Measurements from ENCODE around the gene AKAP8. TPM values are rescaled to one million over a fixed set of nuclear protein-coding genes. Genes with fewer than 3 reads are reported as not detected.

Gene AKAP8
- total and polyA plus RNA-seq, 10 donors = 13.9 to 51.3 (median 30.6) TPM

GRCh38 chr19:15374796-15375440 lies 4.7 kb downstream of the AKAP8 start:
- Histone ChIP-seq H3K9me3 (no peaks in the 10 kb centered on the region), H3K4me3 (peak overlapping the region in 1 of 8 donors; percentile 26), H3K27ac (peak overlapping the region in 7 of 8 donors; percentile 32 to 76 (median 66)), H3K36me3 (peaks cover 2 to 60% (median 42%) of the 10 kb centered on the region in 6 donors), H3K27me3 (replicated peaks in 1 of 7) (no peaks in the 10 kb centered on the region), H3K4me1 (peaks cover 36 to 71% (median 53%) of the 10 kb centered on the region in 6 donors)
- TF ChIP-seq, protein P1, sequence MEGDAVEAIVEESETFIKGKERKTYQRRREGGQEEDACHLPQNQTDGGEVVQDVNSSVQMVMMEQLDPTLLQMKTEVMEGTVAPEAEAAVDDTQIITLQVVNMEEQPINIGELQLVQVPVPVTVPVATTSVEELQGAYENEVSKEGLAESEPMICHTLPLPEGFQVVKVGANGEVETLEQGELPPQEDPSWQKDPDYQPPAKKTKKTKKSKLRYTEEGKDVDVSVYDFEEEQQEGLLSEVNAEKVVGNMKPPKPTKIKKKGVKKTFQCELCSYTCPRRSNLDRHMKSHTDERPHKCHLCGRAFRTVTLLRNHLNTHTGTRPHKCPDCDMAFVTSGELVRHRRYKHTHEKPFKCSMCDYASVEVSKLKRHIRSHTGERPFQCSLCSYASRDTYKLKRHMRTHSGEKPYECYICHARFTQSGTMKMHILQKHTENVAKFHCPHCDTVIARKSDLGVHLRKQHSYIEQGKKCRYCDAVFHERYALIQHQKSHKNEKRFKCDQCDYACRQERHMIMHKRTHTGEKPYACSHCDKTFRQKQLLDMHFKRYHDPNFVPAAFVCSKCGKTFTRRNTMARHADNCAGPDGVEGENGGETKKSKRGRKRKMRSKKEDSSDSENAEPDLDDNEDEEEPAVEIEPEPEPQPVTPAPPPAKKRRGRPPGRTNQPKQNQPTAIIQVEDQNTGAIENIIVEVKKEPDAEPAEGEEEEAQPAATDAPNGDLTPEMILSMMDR (IDR thresholded peaks at IDR 0.05 in 8 of 11, conservative IDR thresholded peaks at IDR 0.05 in 3 of 11) = no peak
- TF ChIP-seq POLR2AphosphoS5 (IDR thresholded peaks at IDR 0.05) = peak; percentile 84 to 93 (median 86)
- intact Hi-C loops (cut with DNase I; ENCODE audit: low total_unique reads) = loop anchor here (10.0 kb wide), 1 partner anchor 110 kb away; no protein-coding TSS in a partner anchor
- DNase-seq = peak; percentile 85
- WGBS, 5 donors = 56 to 75% (median 66%) methylated on average over 21 to 24 of the region's 24 CpGs

GRCh38 chr19:15374105-15374651 lies 5.4 kb downstream of the AKAP8 start:
- intact Hi-C loops (cut with DNase I; ENCODE audit: low total_unique reads) = loop anchor here (10.0 kb wide), 1 partner anchor 109 kb away; no protein-coding TSS in a partner anchor
- peaks cover 36 to 71% (median 53%) of the 10 kb centered on the region in 6 donors for H3K4me1 ChIP-seq
- DNase-seq = peak; percentile 70
- H3K36me3 ChIP-seq = peaks cover 3 to 67% (median 49%) of the 10 kb centered on the region in 6 donors
- H3K27me3 ChIP-seq (replicated peaks in 1 of 7) = no peaks in the 10 kb centered on the region
- WGBS, 5 donors = 49 to 88% (median 79%) methylated on average over 15 to 21 of the region's 21 CpGs
- H3K27ac ChIP-seq = peak overlapping the region in 6 of 8 donors; percentile 32 to 76 (median 68)
- TF ChIP-seq, protein P1 (IDR thresholded peaks at IDR 0.05 in 8 of 11, conservative IDR thresholded peaks at IDR 0.05 in 3 of 11) = no peak
- peak in 1 of 3 donors; percentile 1 for TF ChIP-seq POLR2AphosphoS5 (IDR thresholded peaks at IDR 0.05)
- no peak for TF ChIP-seq POLR2A (IDR thresholded peaks at IDR 0.05)
- no peaks in the 10 kb centered on the region for H3K9me3 ChIP-seq
- peak overlapping the region in 1 of 8 donors; percentile 26 for H3K4me3 ChIP-seq

GRCh38 chr19:15373644-15374043 lies 5.9 kb downstream of the AKAP8 start:
- peaks cover 36 to 71% (median 53%) of the 10 kb centered on the region in 6 donors for H3K4me1 ChIP-seq
- WGBS, 5 donors = 90 to 95% (median 91%) methylated on average over 19 to 22 of the region's 22 CpGs
- H3K27ac ChIP-seq = peak overlapping the region in 4 of 8 donors; percentile 32 to 72 (median 68)
- no peaks in the 10 kb centered on the region for H3K27me3 ChIP-seq (replicated peaks in 1 of 7)
- intact Hi-C loops (cut with DNase I; ENCODE audit: low total_unique reads) = loop anchor here (10.0 kb wide), 1 partner anchor 109 kb away; no protein-coding TSS in a partner anchor
- DNase-seq = peak; percentile 59
- no peaks in the 10 kb centered on the region for H3K9me3 ChIP-seq
- peak in 1 of 3 donors; percentile 41 for TF ChIP-seq POLR2AphosphoS5 (IDR thresholded peaks at IDR 0.05)
- TF ChIP-seq, protein P1 (IDR thresholded peaks at IDR 0.05 in 8 of 11, conservative IDR thresholded peaks at IDR 0.05 in 3 of 11) = no peak
- TF ChIP-seq POLR2A (IDR thresholded peaks at IDR 0.05) = no peak
- H3K36me3 ChIP-seq = peaks cover 3 to 73% (median 54%) of the 10 kb centered on the region in 6 donors
- no peak overlapping the region for H3K4me3 ChIP-seq

- H3K9me3 ChIP-seq = no peaks in the 10 kb centered on the region
- H3K4me1 ChIP-seq = peaks cover 33 to 71% (median 50%) of the 10 kb centered on the region in 6 donors
- intact Hi-C loops (cut with DNase I; ENCODE audit: low total_unique reads) = loop anchor here (10.0 kb wide), 1 partner anchor 108 kb away; no protein-coding TSS in a partner anchor
- peak overlapping the region in 2 of 8 donors; percentile 66 to 71 for H3K27ac ChIP-seq
- peak; percentile 72 for DNase-seq
- H3K36me3 ChIP-seq = peaks cover 10 to 80% (median 62%) of the 10 kb centered on the region in 6 donors
- TF ChIP-seq POLR2AphosphoS5 (IDR thresholded peaks at IDR 0.05) = peak in 2 of 3 donors; percentile 40 to 46
- TF ChIP-seq, protein P1 (IDR thresholded peaks at IDR 0.05 in 8 of 11, conservative IDR thresholded peaks at IDR 0.05 in 3 of 11) = no peak
- WGBS, 5 donors = 92 to 97% (median 94%) methylated on average over 23 to 30 of the region's 30 CpGs
- no peak overlapping the region for H3K4me3 ChIP-seq
- no peaks in the 10 kb centered on the region for H3K27me3 ChIP-seq (replicated peaks in 1 of 7)
These were observed 6.7 kb downstream of the AKAP8 start for GRCh38 chr19:15372891-15373301.

Measured in spleen (tissue), 11 donors.